ENCODE data around the gene GMPPA. TPM values are rescaled to one million over a fixed set of nuclear protein-coding genes. Genes with fewer than 3 reads are reported as not detected.
A peak's percentile ranks its signal among the peaks of the same experiment; 100 is the strongest.

GMPPA gene
- total and polyA plus RNA-seq, 9 of the 15 experiments (the other 6 are each of a cell fraction or from before 2014, with no cell fraction given), result 7.0 to 101 (median 66.7) TPM

DNA sequence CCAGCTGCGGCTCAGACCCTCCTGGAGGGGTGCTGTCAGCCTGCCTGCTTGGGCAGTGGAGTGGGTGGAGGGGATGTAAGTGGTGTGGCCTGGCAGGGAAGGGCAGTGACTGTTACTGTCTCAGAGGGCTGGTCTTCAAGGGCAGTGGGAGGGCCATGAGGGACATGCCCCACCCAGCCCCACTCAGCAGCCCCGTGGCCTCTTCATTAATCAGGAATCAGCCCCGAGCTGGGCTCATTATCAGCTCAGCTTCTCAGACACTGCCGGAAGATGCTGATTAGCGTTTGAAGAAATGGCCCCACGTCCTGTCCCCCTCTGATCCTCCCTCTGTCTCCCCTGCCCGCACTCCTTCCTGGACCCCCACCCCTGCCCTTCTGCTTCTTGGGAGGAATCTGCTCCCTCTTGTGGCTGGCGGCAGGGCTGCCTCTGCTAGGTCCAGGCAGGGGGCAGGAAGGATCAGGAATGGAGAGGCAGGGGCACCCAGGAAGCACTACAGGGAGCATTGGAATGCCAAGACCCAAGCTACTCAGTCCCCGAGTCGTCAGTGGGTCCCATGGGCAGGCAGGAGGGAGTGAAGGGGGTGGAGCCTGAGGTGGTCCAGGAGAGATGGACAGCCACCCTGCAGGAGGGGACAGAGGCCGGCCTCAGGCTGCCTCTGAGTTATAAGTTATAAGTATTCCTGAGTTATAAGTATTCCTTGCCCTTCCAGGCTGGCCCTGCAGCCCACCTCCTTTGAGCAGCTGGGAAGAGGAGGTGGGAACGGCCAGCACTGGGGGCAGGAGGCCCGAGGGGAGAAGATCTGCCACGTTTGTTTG lies 22.6 kb downstream of the GMPPA start:
- H4K20me1 ChIP-seq (replicated peaks; ENCODE audit: control insufficient read depth, insufficient read depth, low read length), result no peaks in the 10 kb centered on the region
- H3K27me3 ChIP-seq (ENCODE audit: control insufficient read depth in 2 of 2, insufficient read depth in 2 of 2, low read length in 2 of 2), result no peaks in the 10 kb centered on the region
- in situ Hi-C loops (cut with MboI) (loop anchor here (10.0 kb wide), 1 partner anchor 46 kb away; no protein-coding TSS in a partner anchor), intact Hi-C loops (cut with micrococcal nuclease) (loop anchor here (1.0 to 2.0 kb wide), 3 partner anchors 11 to 26 kb away; partner anchors contain the start of gene GMPPA)
- DNase-seq (ENCODE audit: extremely low read depth in 1 of 4, low spot score in 3 of 4), result peak; percentile 70 to 93 (median 84)
- POLR2A ChIA-PET, result interaction anchor here (0.6 to 1.3 kb wide), 3 partner anchors 11 to 325 kb away, joined by 3 read pairs; no protein-coding TSS in a partner anchor
- H2AFZ ChIP-seq (ENCODE audit: low read depth, low read length), result peak overlapping the region; percentile 38; the same call in 1 of the 2 replicates
- FAIRE-seq, result peak; percentile 87
- H3K9ac ChIP-seq (ENCODE audit: insufficient read depth in 1 of 2, low read depth in 2 of 2, low read length in 2 of 2), result peak overlapping the region; percentile 60 to 78
- H3K9me1 ChIP-seq (ENCODE audit: control insufficient read depth, insufficient read depth, low read length), result peaks cover 3% of the 10 kb centered on the region
- peak overlapping the region; percentile 89 for H3K27ac ChIP-seq (ENCODE audit: extremely low read depth, low read depth, low read length)
- no TSS peak for BruUV-seq (replicated peaks)
- H3K9me3 ChIP-seq (replicated peaks; ENCODE audit: control insufficient read depth, insufficient read depth, low read depth, low read length), result no peaks in the 10 kb centered on the region
- peak; percentile 74 for ATAC-seq
- peak overlapping the region; percentile 75 for H3K4me2 ChIP-seq (ENCODE audit: insufficient read depth, low read length)
- WGBS (ENCODE audit: insufficient coverage, low coverage, missing lambda C conversion rate), result 1% methylated on average over 11 of the region's 14 CpGs
- peaks cover 73 to 88% of the 10 kb centered on the region in 2 experiments for H3K4me1 ChIP-seq (replicated peaks in 1 of 2; ENCODE audit: control insufficient read depth in 2 of 2, insufficient read depth in 2 of 2, low read length in 2 of 2)
- no peak overlapping the region; the same call in 1 of the 2 replicates for H3K4me3 ChIP-seq
- peaks cover 80% of the 10 kb centered on the region for H3K79me2 ChIP-seq (ENCODE audit: control insufficient read depth, insufficient read depth, low read length)
- peaks cover 29% of the 10 kb centered on the region; the same call in 2 of the 3 replicates for H3K36me3 ChIP-seq (ENCODE audit: control insufficient read depth, insufficient read depth, low read length)
- CTCF ChIA-PET (ENCODE audit: low intra/inter-chr PET ratio), result interaction anchor here (1.4 kb wide), 1 partner anchor 62 kb away, joined by 7 read pairs; no protein-coding TSS in a partner anchor
- TF ChIP-seq POLR2G (IDR thresholded peaks at IDR 0.05; ENCODE audit: low read depth, low read length), result peak; percentile 55
- TF ChIP-seq ZFX (CRISPR knock-in tag; IDR thresholded peaks at IDR 0.05), result no peak
- TF ChIP-seq COPS2 (conservative IDR thresholded peaks at IDR 0.05), result no peak
- TF ChIP-seq SMARCE1 (IDR thresholded peaks at IDR 0.05), result 0 out of 2 replicates have a peak, but pooled peaks have one; percentile 27
- TF ChIP-seq, protein P1, sequence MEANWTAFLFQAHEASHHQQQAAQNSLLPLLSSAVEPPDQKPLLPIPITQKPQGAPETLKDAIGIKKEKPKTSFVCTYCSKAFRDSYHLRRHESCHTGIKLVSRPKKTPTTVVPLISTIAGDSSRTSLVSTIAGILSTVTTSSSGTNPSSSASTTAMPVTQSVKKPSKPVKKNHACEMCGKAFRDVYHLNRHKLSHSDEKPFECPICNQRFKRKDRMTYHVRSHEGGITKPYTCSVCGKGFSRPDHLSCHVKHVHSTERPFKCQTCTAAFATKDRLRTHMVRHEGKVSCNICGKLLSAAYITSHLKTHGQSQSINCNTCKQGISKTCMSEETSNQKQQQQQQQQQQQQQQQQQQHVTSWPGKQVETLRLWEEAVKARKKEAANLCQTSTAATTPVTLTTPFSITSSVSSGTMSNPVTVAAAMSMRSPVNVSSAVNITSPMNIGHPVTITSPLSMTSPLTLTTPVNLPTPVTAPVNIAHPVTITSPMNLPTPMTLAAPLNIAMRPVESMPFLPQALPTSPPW (CRISPR knock-in tag; IDR thresholded peaks at IDR 0.05), result peak; percentile 89
- peak; percentile 49; the same call in 1 of the 2 replicates for TF ChIP-seq SOX6 (IDR thresholded peaks at IDR 0.05)
- TF ChIP-seq CBX8 (IDR thresholded peaks at IDR 0.05; ENCODE audit: borderline replicate concordance, extremely low read depth, low read depth, low read length, poor library complexity, severe bottlenecking), result no peak
- no peak for TF ChIP-seq HDAC6 (IDR thresholded peaks at IDR 0.05; ENCODE audit: low read depth, low read length)
- no peak for TF ChIP-seq ZFP1 (CRISPR knock-in tag; IDR thresholded peaks at IDR 0.05)
- TF ChIP-seq CHD2 (IDR thresholded peaks at IDR 0.05; ENCODE audit: low read depth, low read length), result no peak
- TF ChIP-seq ZNF23 (CRISPR knock-in tag; IDR thresholded peaks at IDR 0.05), result peak; percentile 83
- no peak for TF ChIP-seq SRSF3 (IDR thresholded peaks at IDR 0.05; ENCODE audit: insufficient read depth, low read length)
- TF ChIP-seq, protein P2, sequence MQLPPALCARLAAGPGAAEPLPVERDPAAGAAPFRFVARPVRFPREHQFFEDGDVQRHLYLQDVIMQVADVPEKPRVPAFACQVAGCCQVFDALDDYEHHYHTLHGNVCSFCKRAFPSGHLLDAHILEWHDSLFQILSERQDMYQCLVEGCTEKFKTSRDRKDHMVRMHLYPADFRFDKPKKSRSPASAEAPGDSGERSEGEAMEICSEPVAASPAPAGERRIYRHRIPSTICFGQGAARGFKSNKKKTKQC (CRISPR knock-in tag; IDR thresholded peaks at IDR 0.05), result no peak
- no peak for TF ChIP-seq PHB2 (IDR thresholded peaks at IDR 0.05; ENCODE audit: low read depth)
- TF ChIP-seq CBX1 (IDR thresholded peaks at IDR 0.05; ENCODE audit: low read depth), result 0 out of 2 replicates have a peak, but pooled peaks have one; percentile 23
- TF ChIP-seq, protein P3, sequence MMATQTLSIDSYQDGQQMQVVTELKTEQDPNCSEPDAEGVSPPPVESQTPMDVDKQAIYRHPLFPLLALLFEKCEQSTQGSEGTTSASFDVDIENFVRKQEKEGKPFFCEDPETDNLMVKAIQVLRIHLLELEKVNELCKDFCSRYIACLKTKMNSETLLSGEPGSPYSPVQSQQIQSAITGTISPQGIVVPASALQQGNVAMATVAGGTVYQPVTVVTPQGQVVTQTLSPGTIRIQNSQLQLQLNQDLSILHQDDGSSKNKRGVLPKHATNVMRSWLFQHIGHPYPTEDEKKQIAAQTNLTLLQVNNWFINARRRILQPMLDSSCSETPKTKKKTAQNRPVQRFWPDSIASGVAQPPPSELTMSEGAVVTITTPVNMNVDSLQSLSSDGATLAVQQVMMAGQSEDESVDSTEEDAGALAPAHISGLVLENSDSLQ (IDR thresholded peaks at IDR 0.05), result peak; percentile 66

Data from K562 (cell line).